SK-N-MC (cell line): ENCODE results near the gene PDE1A.

Source experiments
- DNase-seq: peaks from one replicate; pipeline ENCODE4 v3.0.0-alpha.2; 2011; ENCODE audit warnings: low read depth, low spot score
- H3K27ac ChIP-seq: fragments of 200-600 bp; sonication (generic); 2 replicates; pipeline ENCODE4 v1.5.1; 2016; ENCODE audit warnings: mixed run types
- H3K36me3 ChIP-seq: fragments of 200-600 bp; sonication (generic); 2 replicates; pipeline ENCODE4 v1.6.1; 2017; ENCODE audit warnings: antibody characterized with exemption, low read length, mixed read lengths; ENCODE audit not compliant: insufficient read depth
- H3K4me3 ChIP-seq: fragments of 200-600 bp; sonication (generic); 2 replicates; pipeline ENCODE4 v1.5.1; 2016
- H3K9ac ChIP-seq: fragments of 200-600 bp; sonication (generic); 2 replicates; pipeline ENCODE4 v1.8.0; 2017; ENCODE audit warnings: mixed run types, mixed read lengths; ENCODE audit not compliant: insufficient read length
- H3K9me3 ChIP-seq: fragments of 200-600 bp; sonication (generic); 2 replicates; pipeline ENCODE4 v1.6.1; 2017; ENCODE audit warnings: low read depth, mild to moderate bottlenecking, antibody characterized with exemption, low read length, moderate library complexity, mixed read lengths
- EZH2 ChIP-seq: fragments of 200-600 bp; sonication (generic); IDR thresholded peaks from one replicate; pipeline ENCODE4 v1.6.1; 2017; ENCODE audit warnings: antibody characterized with exemption
- FOXP2 ChIP-seq: optimal IDR thresholded peaks from 2 replicates; pipeline ENCODE3; 2011; ENCODE audit warnings: mild to moderate bottlenecking, moderate library complexity; ENCODE audit not compliant: insufficient read depth; ENCODE audit errors: extremely low read length, control extremely low read depth
- POLR2AphosphoS5 ChIP-seq: IDR thresholded peaks from 2 replicates; pipeline ENCODE4 v1.6.1; 2012; ENCODE audit warnings: mild to moderate bottlenecking, low read depth, low read length, borderline replicate concordance

The PDE1A gene

DNA sequence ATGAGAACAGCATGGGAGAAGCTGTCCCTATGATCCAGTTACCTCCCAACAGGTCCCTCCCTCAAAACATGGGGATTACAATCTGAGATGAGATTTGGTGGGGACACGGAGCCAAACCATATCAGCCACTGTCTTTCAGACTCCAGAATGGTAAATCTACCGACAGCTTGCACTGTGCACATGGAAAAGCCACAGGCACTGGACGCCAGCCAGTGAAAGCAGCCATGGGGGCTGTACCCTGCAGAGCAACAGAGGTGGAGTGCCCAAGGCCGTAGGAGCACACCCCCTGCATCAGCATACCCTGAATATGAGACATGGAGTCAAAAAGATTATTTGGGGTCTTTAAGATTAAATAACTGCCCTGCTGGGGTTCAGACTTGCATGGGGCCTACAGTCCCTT is 218.4 kb downstream of the PDE1A start:
- no peak for TF ChIP-seq EZH2
- TF ChIP-seq POLR2AphosphoS5 = no peak
- no peak for TF ChIP-seq FOXP2

DNA sequence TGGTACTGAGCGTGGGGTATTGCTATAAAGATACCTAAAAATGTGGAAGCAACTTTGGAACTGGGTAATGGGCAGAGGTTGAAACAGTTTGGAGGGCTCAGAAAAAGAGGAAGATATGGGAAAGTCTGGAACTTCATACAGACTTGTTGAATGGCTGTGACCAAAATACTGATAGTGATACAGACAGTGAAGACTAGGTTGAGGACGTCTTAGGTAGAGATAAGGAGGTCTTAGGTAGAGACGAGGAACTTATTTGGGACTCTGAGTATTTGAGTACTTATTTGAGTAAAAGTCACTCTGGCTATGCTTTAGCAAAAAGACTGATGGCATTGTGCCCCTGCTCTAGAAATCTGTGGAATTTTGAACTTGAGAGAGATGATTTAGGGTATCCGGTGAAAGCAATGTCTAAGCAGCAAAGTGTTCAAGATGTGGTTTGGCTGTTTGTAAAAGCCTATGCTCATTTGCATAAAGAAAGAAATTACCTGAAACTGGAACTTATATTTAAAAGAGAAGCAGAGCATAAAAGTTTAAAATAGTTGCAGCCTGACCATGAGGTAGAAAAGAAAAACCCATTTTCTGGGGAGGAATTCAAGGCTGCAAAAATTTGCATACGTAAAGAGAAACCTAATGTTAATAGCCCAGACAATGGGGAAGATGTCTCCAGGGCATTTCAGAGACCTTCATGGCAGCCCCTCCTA is 219.6 kb downstream of the PDE1A start:
- no peak overlapping the region for H3K4me3 ChIP-seq
- H3K9ac ChIP-seq = no peak overlapping the region
- no peaks in the 10 kb centered on the region for H3K36me3 ChIP-seq
- TF ChIP-seq POLR2AphosphoS5 = no peak
- DNase-seq = no peak
- H3K9me3 ChIP-seq = no peaks in the 10 kb centered on the region
- no peak overlapping the region for H3K27ac ChIP-seq

More for the DNA sequence above, 218.4 kb downstream of the PDE1A start:
- H3K36me3 ChIP-seq = no peaks in the 10 kb centered on the region
- H3K9ac ChIP-seq = no peak overlapping the region
- H3K27ac ChIP-seq = no peak overlapping the region
- H3K4me3 ChIP-seq = no peak overlapping the region
- no peak for DNase-seq
- no peaks in the 10 kb centered on the region for H3K9me3 ChIP-seq

DNA sequence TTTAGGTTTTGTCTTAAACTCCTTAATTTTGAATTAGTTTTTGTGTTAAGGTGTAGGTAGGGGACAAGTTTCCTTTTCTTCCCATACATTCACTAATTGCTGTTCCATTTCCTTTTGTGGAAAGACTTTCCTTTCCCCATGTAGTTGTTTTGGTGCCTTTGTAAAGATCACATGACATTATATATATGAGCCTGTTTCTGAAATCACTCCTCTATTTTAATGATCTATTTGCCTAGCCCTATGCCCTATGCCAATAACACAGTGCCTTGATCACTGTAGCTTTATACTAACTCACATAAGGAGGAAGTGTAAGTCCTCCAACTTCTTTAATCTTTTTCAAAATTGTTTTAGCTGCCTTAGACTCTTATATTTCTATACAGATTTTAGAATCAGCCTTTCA is 229.3 kb downstream of the PDE1A start:
- Histone ChIP-seq H3K27ac (no peak overlapping the region), H3K4me3 (no peak overlapping the region), H3K9me3 (no peaks in the 10 kb centered on the region), H3K36me3 (no peaks in the 10 kb centered on the region), H3K9ac (no peak overlapping the region)
- no peak for TF ChIP-seq EZH2
- no peak for TF ChIP-seq POLR2AphosphoS5
- no peak for TF ChIP-seq FOXP2
- no peak for DNase-seq

DNA sequence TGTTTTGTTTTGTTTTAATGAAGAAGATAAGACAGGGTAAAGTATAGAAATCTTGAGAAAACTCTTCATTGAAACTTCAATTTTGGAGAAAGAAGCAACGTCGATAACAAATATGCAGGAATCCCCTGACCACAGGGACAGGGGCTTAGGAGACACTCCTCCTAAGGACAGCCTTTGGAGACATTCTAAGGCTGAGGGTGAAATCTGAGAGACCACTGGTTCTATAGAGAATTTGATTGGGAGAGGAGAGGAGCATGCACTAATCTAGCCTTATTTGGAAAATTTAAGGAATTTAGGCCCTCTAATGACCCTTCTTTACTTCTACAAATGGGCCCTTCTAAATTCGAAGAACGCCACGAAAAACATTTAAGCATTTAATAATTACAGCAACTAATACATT is 233.5 kb downstream of the PDE1A start:
- Histone ChIP-seq H3K4me3 (no peak overlapping the region), H3K36me3 (no peaks in the 10 kb centered on the region), H3K9ac (no peak overlapping the region), H3K9me3 (no peaks in the 10 kb centered on the region), H3K27ac (no peak overlapping the region)
- TF ChIP-seq POLR2AphosphoS5 (no peak), EZH2 (no peak), FOXP2 (no peak)
- DNase-seq = no peak

DNA sequence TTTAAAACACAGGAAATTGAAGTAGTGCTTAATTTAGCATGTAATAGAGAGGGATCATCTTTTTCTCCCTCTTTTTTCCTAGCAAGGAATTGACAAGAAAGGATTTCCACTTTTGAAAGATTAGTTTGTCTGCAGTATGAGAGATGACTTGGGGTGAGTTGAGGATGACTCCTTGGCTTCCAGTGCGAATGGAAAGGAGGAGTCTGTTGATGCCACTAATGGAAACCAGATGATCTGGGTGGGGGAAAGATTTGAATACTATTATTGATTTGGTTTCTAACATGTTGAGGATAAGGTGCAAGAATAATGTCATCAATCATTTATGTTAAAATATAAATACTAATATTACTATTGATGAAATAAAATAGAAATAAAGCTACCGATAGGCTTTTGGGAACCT is 235.8 kb downstream of the PDE1A start:
- TF ChIP-seq EZH2 (no peak), POLR2AphosphoS5 (no peak), FOXP2 (no peak)
- Histone ChIP-seq H3K27ac (no peak overlapping the region), H3K4me3 (no peak overlapping the region), H3K36me3 (no peaks in the 10 kb centered on the region), H3K9me3 (no peaks in the 10 kb centered on the region), H3K9ac (no peak overlapping the region)
- no peak for DNase-seq

DNA sequence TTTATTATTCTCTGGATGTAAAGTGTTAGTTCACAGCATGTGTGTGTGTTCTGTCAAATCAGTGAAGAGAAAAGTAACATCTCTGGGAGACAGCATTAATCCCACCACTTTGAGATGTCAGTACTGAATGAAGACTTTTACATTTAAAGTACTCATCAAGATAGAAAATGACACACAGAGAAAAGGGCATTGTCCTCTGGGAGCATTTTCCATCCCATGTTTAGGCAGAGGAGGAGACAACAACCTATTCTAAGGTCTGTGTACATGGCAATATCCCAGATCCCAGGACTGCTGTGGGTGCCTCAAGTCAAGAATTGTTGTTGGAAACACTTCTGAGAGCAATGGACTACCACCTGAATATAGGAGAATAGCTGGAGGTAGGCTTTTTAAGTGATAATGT is 239.7 kb downstream of the PDE1A start:
- Histone ChIP-seq H3K27ac (0 out of 2 replicates have a peak overlapping the region, but pooled peaks have one; percentile 8), H3K9me3 (0 out of 2 replicates have a peak, but pooled peaks cover 4% of the 10 kb centered on the region), H3K9ac (no peak overlapping the region), H3K4me3 (no peak overlapping the region), H3K36me3 (no peaks in the 10 kb centered on the region; the same call in 1 of the 2 replicates)
- no peak for DNase-seq
- no peak for TF ChIP-seq FOXP2
- TF ChIP-seq POLR2AphosphoS5 = no peak
- no peak for TF ChIP-seq EZH2

DNA sequence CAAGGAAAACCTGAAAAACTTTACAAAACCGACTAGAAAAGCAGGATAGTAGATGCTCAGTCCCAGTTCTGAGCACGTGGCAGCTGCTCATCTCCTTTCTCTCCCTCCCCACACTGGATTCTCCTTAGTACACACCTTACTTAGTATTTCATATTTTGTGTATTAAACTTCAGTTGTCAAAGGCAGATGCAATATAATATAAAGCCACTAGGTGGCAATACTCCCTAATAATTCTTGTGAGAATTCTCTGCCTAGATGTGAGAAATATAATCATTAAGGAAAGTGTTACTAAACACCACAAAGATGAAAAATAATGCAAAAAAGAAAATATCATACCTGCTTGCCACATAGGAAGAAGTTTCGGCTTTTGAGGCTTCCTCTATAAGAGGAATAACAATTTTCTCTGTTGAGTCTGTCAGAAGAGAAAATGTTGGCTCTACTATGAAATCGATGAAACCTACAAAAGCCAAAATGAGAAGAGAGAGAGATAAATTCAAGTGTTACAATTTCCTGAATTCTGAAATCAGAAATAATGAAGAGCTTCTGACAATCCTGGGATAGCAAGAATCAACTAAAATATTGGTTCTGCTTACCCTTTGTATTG is 240.6 kb downstream of the PDE1A start:
- H3K27ac ChIP-seq = 0 out of 2 replicates have a peak overlapping the region, but pooled peaks have one; percentile 8
- DNase-seq = peak; percentile 70
- no peak overlapping the region for H3K9ac ChIP-seq
- H3K9me3 ChIP-seq = 0 out of 2 replicates have a peak, but pooled peaks cover 4% of the 10 kb centered on the region
- no peaks in the 10 kb centered on the region; the same call in 1 of the 2 replicates for H3K36me3 ChIP-seq
- TF ChIP-seq EZH2 = no peak
- no peak for TF ChIP-seq POLR2AphosphoS5
- no peak for TF ChIP-seq FOXP2
- H3K4me3 ChIP-seq = peak overlapping the region; percentile 11; the same call in 1 of the 2 replicates

DNA sequence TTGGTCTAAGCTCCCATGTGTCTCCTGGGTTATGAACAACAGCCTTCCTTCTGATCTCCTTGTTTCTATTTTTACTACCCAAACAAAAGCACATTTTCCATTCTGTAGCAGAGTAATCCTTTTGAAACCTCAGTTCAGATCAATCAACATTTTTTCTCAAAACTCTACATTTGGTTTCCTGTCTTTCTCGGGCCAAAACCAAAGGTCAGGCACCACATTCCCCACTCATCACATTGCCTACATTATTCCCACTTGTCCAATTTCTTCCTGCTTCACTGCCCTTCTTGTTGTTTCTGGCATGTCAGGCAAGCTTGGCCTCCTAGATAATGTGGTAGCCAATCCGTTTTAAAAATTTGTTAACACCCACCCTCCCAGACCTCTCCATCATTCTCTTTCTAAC is 244.4 kb downstream of the PDE1A start:
- TF ChIP-seq POLR2AphosphoS5 (no peak), FOXP2 (no peak), EZH2 (no peak)
- Histone ChIP-seq H3K36me3 (no peaks in the 10 kb centered on the region; the same call in 1 of the 2 replicates), H3K9me3 (0 out of 2 replicates have a peak, but pooled peaks cover 4% of the 10 kb centered on the region), H3K4me3 (no peak overlapping the region), H3K27ac (no peak overlapping the region), H3K9ac (no peak overlapping the region)
- no peak for DNase-seq

DNA sequence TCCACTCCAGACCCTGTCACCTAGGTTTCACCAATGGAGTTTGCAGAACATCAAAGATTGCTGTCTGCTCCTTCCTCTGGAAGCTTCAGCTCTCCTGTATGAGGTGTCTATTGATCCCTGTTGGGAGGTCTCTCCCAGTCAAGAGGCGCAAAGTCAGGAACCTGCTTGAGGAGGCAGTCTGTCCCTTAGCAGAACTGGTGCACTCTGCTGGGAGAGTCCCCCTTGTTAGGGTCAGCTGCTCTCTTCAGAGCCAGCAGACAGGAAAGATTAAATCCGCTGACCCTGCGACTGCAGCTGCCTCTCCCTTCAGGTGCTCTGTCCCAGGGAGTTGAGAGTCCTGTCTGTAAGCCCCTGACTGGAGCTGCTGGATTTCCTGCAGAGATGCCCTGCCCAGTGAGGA is 245.5 kb downstream of the PDE1A start:
- TF ChIP-seq FOXP2 (no peak), POLR2AphosphoS5 (no peak), EZH2 (no peak)
- Histone ChIP-seq H3K9me3 (0 out of 2 replicates have a peak, but pooled peaks cover 4% of the 10 kb centered on the region), H3K4me3 (no peak overlapping the region), H3K9ac (no peak overlapping the region), H3K36me3 (no peaks in the 10 kb centered on the region; the same call in 1 of the 2 replicates), H3K27ac (no peak overlapping the region)
- no peak for DNase-seq
